SK-N-SH (cell line): Measurements from ENCODE around the gene PRKCD. TPM values are rescaled to one million over a fixed set of nuclear protein-coding genes. Genes with fewer than 3 reads are reported as not detected.

Source experiments
- CTCF ChIA-PET: fragments of 300-600, 350-600 bp; formaldehyde crosslinking; extraction: SDS; loops from one replicate; lab custom pipeline; 2021; lab: Yijun Ruan, JAX
- POLR2A ChIA-PET: fragments of 350-600 bp; sonication (Branson Sonifier 250); formaldehyde crosslinking; extraction: SDS; loops from one replicate; lab custom pipeline; 2020; ENCODE audit warnings: antibody characterized with exemption, inconsistent platforms; lab: Yijun Ruan, JAX
- DNase-seq: peaks from one replicate; pipeline ENCODE4 v3.0.0; 2012
- H2AFZ ChIP-seq: fragments of 200-600 bp; sonication (generic); 2 replicates; pipeline ENCODE4 v1.8.1; 2016; ENCODE audit warnings: antibody characterized with exemption, mild to moderate bottlenecking, low read depth
- H3F3A ChIP-seq: fragments of 200-600 bp; sonication (generic); replicated peaks from 2 replicates; pipeline ENCODE3; 2016; ENCODE audit warnings: antibody characterized with exemption, mild to moderate bottlenecking; ENCODE audit not compliant: insufficient read depth
- H3K27ac ChIP-seq, 2 experiments: fragments of 200-500 bp in 1 of 2; fragments of 200-600 bp in 1 of 2; sonication (Bioruptor generic) in 1 of 2; sonication (generic), shearing (Covaris generic) in 1 of 2; 2 replicates each; pipeline versions ENCODE4 v1.5.1 to v1.6.1; 2014 to 2016; ENCODE audit warnings: low read depth in 2 of 2, inconsistent platforms in 1 of 2, low read length in 1 of 2, mild to moderate bottlenecking in 1 of 2, mixed read lengths in 1 of 2
- H3K27me3 ChIP-seq: fragments of 200-600 bp; sonication (generic), shearing (Covaris generic); 2 replicates; pipeline ENCODE4 v1.6.1; 2016; ENCODE audit warnings: mixed run types; ENCODE audit not compliant: insufficient read depth
- H3K36me3 ChIP-seq, 2 experiments: fragments of 200-500 bp in 1 of 2; fragments of 200-600 bp in 1 of 2; sonication (Bioruptor generic) in 1 of 2; sonication (generic) in 1 of 2; replicated peaks in 1 of 2; 2 replicates each; pipeline versions ENCODE3 to v1.5.1; 2014 to 2016; ENCODE audit warnings: low read length in 1 of 2, mild to moderate bottlenecking in 1 of 2; ENCODE audit not compliant: insufficient read depth in 2 of 2, control insufficient read depth in 1 of 2
- H3K4me1 ChIP-seq, 2 experiments: fragments of 200-500 bp in 1 of 2; fragments of 200-600 bp in 1 of 2; sonication (Bioruptor generic) in 1 of 2; sonication (generic), shearing (Covaris generic) in 1 of 2; 2 replicates each; pipeline versions ENCODE4 v1.5.1 to v1.6.1; 2014 to 2016; ENCODE audit warnings: low read depth in 1 of 2, low read length in 1 of 2, mixed run types in 1 of 2; ENCODE audit not compliant: insufficient read depth in 2 of 2, control insufficient read depth in 1 of 2
- H3K4me2 ChIP-seq: fragments of 200-600 bp; sonication (generic), shearing (Covaris generic); 2 replicates; pipeline ENCODE4 v1.6.1; 2017; ENCODE audit warnings: mixed run types
- H3K4me3 ChIP-seq, 2 experiments: fragments of 200-500 bp in 1 of 2; fragments of 200-600 bp in 1 of 2; sonication (Bioruptor generic) in 1 of 2; sonication (generic), shearing (Covaris generic) in 1 of 2; 2 replicates each; pipeline versions ENCODE4 v1.5.1 to v1.8.1; 2014 to 2016; ENCODE audit warnings: low read depth in 2 of 2, inconsistent platforms in 1 of 2, low read length in 1 of 2, mild to moderate bottlenecking in 1 of 2, mixed read lengths in 1 of 2, moderate library complexity in 1 of 2
- H3K79me2 ChIP-seq: fragments of 200-600 bp; sonication (generic); 2 replicates; pipeline ENCODE4 v1.8.1; 2017; ENCODE audit warnings: mild to moderate bottlenecking; ENCODE audit not compliant: insufficient read depth
- H3K9ac ChIP-seq: fragments of 200-600 bp; sonication (generic); 2 replicates; pipeline ENCODE4 v1.6.1; 2017; ENCODE audit warnings: mixed run types
- H3K9me2 ChIP-seq: fragments of 200-600 bp; sonication (generic); 2 replicates; pipeline ENCODE4 v1.6.1; 2017; ENCODE audit warnings: mixed run types
- H3K9me3 ChIP-seq: fragments of 200-600 bp; sonication (generic); 2 replicates; pipeline ENCODE4 v1.6.1; 2017; ENCODE audit warnings: mixed run types, mild to moderate bottlenecking, moderate library complexity
- H4K20me1 ChIP-seq: fragments of 200-600 bp; sonication (generic); 2 replicates; pipeline ENCODE4 v1.6.1; 2017; ENCODE audit warnings: mild to moderate bottlenecking, mixed run types; ENCODE audit not compliant: insufficient read depth
- GABPA ChIP-seq: IDR thresholded peaks from 2 replicates; pipeline ENCODE4 v1.4.0; 2012; ENCODE audit warnings: low read depth, mild to moderate bottlenecking
- JUND ChIP-seq: IDR thresholded peaks from 2 replicates; pipeline ENCODE4 v1.4.0; 2012
- MEF2A ChIP-seq: IDR thresholded peaks from 2 replicates; pipeline ENCODE4 v1.4.0; 2012; ENCODE audit warnings: low read depth, borderline replicate concordance
- MXI1 ChIP-seq: IDR thresholded peaks from 2 replicates; pipeline ENCODE4 v1.6.1; 2012; ENCODE audit warnings: mild to moderate bottlenecking, low read depth, low read length, improper control_type of control experiment
- POLR2AphosphoS5 ChIP-seq: IDR thresholded peaks from 2 replicates; pipeline ENCODE4 v1.6.1; 2012; ENCODE audit warnings: low read depth, low read length
- RAD21 ChIP-seq: IDR thresholded peaks from 2 replicates; pipeline ENCODE4 v1.6.1; 2012; ENCODE audit warnings: mild to moderate bottlenecking, low read length
- SIN3A ChIP-seq: IDR thresholded peaks from 2 replicates; pipeline ENCODE4 v1.6.1; 2012; ENCODE audit warnings: low read depth, mild to moderate bottlenecking, low read length, moderate library complexity, borderline replicate concordance
- TCF12 ChIP-seq: IDR thresholded peaks from 2 replicates; pipeline ENCODE4 v1.4.0; 2012
- TEAD4 ChIP-seq: IDR thresholded peaks from 2 replicates; pipeline ENCODE4 v1.4.0; 2012; ENCODE audit warnings: mild to moderate bottlenecking, borderline replicate concordance; ENCODE audit not compliant: insufficient read depth
- WGBS: methylation state at CpG from one replicate; pipeline ENCODE4 v1.1.6; 2017; ENCODE audit warnings: low lambda C conversion rate; 5-methylcytosine and 5-hydroxymethylcytosine counted together
- polyA plus RNA-seq, 3 experiments: library from polyadenylated mRNA; depleted of rRNA; stranded (reverse); fragments of >200 nt; gene quantifications; 2 replicates each; pipeline ENCODE4 v1.2.3, GENCODE V29; 2012
- TF ChIP-seq, protein P1 (sequence below): fragments of 150-350 bp; IDR thresholded peaks from 2 replicates; pipeline ENCODE4 v1.6.1; 2016; ENCODE audit warnings: mild to moderate bottlenecking, low read depth, low read length
- TF ChIP-seq, protein P2 (sequence below): IDR thresholded peaks from 2 replicates; pipeline ENCODE4; 2012
- TF ChIP-seq, protein P3 (sequence below): fragments of 200-600 bp; sonication (generic); IDR thresholded peaks from 2 replicates; pipeline ENCODE4 v1.6.1; 2017; ENCODE audit warnings: antibody characterized with exemption, mild to moderate bottlenecking, moderate library complexity

Gene PRKCD
- polyA plus RNA-seq, 1 of the 3 experiments (the other 2 are of a cell fraction), result 29.0 TPM

DNA sequence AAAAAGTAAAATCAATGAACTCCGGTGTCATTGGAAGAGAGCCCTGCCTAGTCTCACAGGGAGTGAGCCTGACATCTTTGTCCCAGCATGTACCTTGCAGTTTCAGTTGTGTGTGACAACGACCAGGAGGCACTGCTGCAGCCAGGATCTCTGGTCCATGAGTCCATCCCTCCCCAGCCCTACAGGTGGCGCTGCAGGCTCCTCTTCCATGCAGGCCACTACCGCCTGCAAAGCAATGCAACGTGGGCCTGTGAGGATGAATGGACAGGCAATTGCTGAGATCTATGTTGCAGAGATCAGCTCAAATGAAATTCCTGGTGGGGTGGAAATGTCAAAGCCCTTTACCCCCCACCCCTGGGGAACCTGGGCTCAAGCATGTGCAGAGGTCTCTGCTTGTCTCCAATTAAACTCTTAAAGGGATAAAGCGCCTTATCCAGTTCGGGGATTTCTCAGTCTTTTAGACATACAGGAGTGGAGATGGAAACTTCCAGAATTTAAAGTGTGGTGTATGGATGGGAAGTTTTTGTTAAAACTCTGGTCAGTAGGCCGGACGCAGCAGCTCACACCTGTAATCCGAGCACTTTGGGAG is 59.0 kb downstream of the PRKCD start (continued):
- TF ChIP-seq SIN3A (0 out of 2 replicates have a peak, but pooled peaks have one; percentile 70), POLR2AphosphoS5 (peak; percentile 17; the same call in 1 of the 2 replicates), RAD21 (peak; percentile 84), GABPA (no peak), MXI1 (peak; percentile 82), TCF12 (no peak)
- TF ChIP-seq, protein P1, sequence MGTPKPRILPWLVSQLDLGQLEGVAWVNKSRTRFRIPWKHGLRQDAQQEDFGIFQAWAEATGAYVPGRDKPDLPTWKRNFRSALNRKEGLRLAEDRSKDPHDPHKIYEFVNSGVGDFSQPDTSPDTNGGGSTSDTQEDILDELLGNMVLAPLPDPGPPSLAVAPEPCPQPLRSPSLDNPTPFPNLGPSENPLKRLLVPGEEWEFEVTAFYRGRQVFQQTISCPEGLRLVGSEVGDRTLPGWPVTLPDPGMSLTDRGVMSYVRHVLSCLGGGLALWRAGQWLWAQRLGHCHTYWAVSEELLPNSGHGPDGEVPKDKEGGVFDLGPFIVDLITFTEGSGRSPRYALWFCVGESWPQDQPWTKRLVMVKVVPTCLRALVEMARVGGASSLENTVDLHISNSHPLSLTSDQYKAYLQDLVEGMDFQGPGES, result no peak
- TF ChIP-seq, protein P2, sequence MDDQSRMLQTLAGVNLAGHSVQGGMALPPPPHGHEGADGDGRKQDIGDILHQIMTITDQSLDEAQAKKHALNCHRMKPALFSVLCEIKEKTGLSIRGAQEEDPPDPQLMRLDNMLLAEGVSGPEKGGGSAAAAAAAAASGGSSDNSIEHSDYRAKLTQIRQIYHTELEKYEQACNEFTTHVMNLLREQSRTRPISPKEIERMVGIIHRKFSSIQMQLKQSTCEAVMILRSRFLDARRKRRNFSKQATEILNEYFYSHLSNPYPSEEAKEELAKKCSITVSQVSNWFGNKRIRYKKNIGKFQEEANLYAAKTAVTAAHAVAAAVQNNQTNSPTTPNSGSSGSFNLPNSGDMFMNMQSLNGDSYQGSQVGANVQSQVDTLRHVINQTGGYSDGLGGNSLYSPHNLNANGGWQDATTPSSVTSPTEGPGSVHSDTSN, result no peak

DNA sequence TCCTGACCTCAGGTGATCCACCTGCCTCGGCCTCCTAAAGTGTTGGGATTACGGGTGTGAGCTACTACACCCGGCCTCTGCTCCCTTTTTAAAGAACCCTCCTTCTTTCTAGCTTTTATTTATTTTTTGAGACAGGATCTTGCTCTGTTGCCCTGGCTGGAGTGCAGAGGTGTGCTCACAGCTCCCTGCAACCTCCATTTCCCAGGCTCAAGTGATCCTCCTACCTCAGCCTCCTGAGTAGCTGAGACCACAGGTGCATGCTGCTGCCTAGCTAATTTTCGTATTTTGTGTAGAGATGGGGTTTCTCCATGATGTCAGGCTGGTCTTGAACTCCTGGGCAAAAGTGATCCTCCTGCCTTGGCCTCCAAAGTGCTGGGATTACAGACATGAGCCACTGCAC is 60.3 kb downstream of the PRKCD start:
- DNase-seq, result no peak
- TF ChIP-seq JUND, result no peak
- CTCF ChIA-PET, result interaction anchor here (4.1 kb wide), 1 partner anchor 25 kb away, joined by 18 read pairs; no protein-coding TSS in a partner anchor

DNA sequence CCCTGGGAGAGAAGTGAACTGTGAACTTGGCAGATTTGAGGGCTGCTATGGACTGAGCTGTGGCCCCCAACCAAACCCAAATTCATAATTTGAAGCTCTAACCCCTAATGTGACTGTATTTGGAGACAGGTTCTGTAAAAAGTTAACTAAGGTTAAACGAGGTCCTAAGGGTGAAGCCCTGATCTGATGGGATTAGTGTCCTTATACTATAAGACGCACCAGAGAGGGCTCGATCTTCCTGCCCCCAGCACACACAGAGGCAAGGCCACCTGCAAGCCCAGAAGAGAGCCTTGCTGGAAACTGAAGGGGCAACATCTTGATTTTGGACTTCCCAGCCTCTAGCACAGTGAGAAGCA is 60.8 kb downstream of the PRKCD start:
- no peak overlapping the region for H3K4me2 ChIP-seq
- no peak for DNase-seq
- H4K20me1 ChIP-seq, result no peaks in the 10 kb centered on the region
- no peaks in the 10 kb centered on the region for H3K4me1 ChIP-seq
- TF ChIP-seq, protein P3, sequence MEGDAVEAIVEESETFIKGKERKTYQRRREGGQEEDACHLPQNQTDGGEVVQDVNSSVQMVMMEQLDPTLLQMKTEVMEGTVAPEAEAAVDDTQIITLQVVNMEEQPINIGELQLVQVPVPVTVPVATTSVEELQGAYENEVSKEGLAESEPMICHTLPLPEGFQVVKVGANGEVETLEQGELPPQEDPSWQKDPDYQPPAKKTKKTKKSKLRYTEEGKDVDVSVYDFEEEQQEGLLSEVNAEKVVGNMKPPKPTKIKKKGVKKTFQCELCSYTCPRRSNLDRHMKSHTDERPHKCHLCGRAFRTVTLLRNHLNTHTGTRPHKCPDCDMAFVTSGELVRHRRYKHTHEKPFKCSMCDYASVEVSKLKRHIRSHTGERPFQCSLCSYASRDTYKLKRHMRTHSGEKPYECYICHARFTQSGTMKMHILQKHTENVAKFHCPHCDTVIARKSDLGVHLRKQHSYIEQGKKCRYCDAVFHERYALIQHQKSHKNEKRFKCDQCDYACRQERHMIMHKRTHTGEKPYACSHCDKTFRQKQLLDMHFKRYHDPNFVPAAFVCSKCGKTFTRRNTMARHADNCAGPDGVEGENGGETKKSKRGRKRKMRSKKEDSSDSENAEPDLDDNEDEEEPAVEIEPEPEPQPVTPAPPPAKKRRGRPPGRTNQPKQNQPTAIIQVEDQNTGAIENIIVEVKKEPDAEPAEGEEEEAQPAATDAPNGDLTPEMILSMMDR, result no peak
- TF ChIP-seq SIN3A, result no peak
- TF ChIP-seq MEF2A, result no peak
- no peak for TF ChIP-seq JUND
- no peak for TF ChIP-seq TEAD4
- no peak for TF ChIP-seq POLR2AphosphoS5
- TF ChIP-seq, all 33 proteins: peak for 0
- peaks cover 17% of the 10 kb centered on the region for H3F3A ChIP-seq
- no peaks in the 10 kb centered on the region for H3K9me3 ChIP-seq
- H2AFZ ChIP-seq, result no peak overlapping the region
- H3K9me2 ChIP-seq, result no peaks in the 10 kb centered on the region
- ChIA-PET POLR2A (no interaction called here), CTCF (interaction anchor here (4.1 kb wide), 1 partner anchor 26 kb away, joined by 18 read pairs; no protein-coding TSS in a partner anchor)
- no peaks in the 10 kb centered on the region for H3K27me3 ChIP-seq
- H3K9ac ChIP-seq, result no peak overlapping the region
- H3K4me3 ChIP-seq, result no peak overlapping the region
- no peak overlapping the region for H3K27ac ChIP-seq
- H3K79me2 ChIP-seq, result no peaks in the 10 kb centered on the region
- 91% methylated on average over 3 of the region's 3 CpGs for WGBS
- H3K36me3 ChIP-seq, result peaks cover 19 to 42% of the 10 kb centered on the region in 2 experiments

More for the DNA sequence above, 60.3 kb downstream of the PRKCD start:
- POLR2A ChIA-PET, result no interaction called here
- Histone ChIP-seq H3K4me2 (no peak overlapping the region), H4K20me1 (no peaks in the 10 kb centered on the region), H3K9ac (no peak overlapping the region), H3K79me2 (no peaks in the 10 kb centered on the region), H3K27ac (no peak overlapping the region), H3K4me3 (no peak overlapping the region), H3K4me1 (no peaks in the 10 kb centered on the region), H3K9me2 (no peaks in the 10 kb centered on the region), H3K9me3 (no peaks in the 10 kb centered on the region), H2AFZ (no peak overlapping the region), H3F3A (peaks cover 17% of the 10 kb centered on the region), H3K36me3 (peaks cover 15 to 38% of the 10 kb centered on the region in 2 experiments), H3K27me3 (no peaks in the 10 kb centered on the region)
- 93% methylated on average over 4 of the region's 4 CpGs for WGBS
